ENCODE results near the gene EIF4G3. TPM values are rescaled to one million over a fixed set of nuclear protein-coding genes. Genes with fewer than 3 reads are reported as not detected.
"Not testable (repeated sequence)": the region's sequence is repeated elsewhere in the genome, so short reads cannot be mapped to it uniquely, and the experiment has no call there.

The EIF4G3 gene
- total RNA-seq, 1 experiment from 2014 or later, result 23.2 TPM

- DNase-seq (ENCODE audit: low spot score), result no peak
These were observed 144.0 kb downstream of the EIF4G3 start for GRCh38 chr1:21032741-21033140.

GRCh38 chr1:21030181-21030580, 146.5 kb downstream of the EIF4G3 start:
- no peak for DNase-seq (ENCODE audit: low spot score)

DNA sequence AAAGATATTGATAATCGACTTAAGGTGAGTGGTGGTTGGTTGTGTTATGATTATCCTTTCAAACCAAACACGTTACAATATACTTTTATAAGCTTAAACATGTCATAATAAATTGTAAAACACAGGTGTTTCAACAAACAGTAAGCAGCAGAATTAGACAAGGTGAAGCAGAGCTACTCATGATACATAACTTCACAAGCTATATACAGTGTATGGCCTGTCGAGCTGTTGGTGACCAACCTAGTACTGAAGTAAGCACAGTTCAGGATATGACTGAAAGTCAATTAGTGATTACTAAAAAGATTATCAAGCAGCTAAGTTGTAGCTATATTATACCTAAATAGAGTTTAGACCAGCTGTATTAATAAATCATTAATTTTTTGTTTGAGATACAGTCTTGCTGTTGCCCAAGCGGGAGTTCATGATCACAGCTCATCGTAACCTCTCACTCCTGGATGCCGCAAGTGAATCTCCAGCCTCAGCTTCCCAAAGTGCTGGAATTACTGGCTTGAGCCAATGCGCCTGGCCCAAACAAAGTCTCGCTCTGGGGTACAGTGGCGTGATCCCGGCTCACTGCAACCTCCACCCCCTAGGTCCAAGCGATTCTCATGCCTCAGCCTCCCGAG, 148.1 kb downstream of the EIF4G3 start:
- no peak for DNase-seq (ENCODE audit: low spot score)

- DNase-seq (ENCODE audit: low spot score), result no peak
These were observed 148.9 kb downstream of the EIF4G3 start for GRCh38 chr1:21027805-21028204.

DNA sequence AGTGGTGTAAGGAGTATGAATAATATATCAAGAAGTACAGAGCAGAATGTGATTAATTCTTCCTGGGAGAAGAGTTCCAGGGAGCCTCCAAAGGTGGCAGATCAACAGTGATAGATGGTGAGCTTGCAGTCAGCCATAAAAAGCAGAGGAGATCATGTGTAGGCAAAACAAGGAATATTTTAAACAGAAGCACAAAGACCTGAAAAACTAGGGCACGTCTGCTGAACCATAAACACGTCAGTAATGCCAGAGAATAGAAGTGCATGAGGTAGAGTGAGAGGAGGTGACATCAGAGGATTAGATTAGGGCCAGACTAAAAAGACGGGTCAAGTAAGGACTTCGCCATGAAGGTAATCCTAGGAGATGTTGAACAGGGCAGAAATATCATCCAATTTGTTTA, 151.8 kb downstream of the EIF4G3 start:
- DNase-seq (ENCODE audit: low spot score), result no peak

DNA sequence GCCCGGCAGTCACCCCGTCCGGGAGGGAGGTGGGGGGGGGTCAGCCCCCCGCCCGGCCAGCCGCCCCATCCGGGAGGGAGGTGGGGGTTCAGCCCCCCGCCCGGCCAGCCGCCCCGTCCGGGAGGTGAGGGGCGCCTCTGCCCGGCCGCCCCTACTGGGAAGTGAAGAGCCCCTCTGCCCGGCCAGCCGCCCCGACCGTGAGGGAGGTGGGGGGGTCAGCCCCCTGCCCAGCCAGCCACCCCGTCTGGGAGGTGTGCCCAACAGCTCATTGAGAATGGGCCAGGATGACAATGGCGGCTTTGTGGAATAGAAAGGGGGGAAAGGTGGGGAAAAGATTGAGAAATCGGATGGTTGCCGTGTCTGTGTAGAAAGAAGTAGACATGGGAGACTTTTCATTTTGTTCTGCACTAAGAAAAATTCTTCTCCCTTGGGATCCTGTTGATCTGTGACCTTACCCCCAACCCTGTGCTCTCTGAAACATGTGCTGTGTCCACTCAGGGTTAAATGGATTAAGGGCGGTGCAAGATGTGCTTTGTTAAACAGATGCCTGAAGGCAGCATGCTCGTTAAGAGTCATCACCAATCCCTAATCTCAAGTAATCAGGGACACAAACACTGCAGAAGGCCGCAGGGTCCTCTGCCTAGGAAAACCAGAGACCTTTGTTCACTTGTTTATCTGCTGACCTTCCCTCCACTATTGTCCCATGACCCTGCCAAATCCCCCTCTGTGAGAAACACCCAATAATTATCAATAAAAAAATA, 152.4 kb downstream of the EIF4G3 start:
- DNase-seq (ENCODE audit: low spot score), result not testable (repeated sequence)

GRCh38 chr1:21022279-21023040, 154.2 kb downstream of the EIF4G3 start:
- DNase-seq (ENCODE audit: low spot score), result peak; percentile 94

DNA sequence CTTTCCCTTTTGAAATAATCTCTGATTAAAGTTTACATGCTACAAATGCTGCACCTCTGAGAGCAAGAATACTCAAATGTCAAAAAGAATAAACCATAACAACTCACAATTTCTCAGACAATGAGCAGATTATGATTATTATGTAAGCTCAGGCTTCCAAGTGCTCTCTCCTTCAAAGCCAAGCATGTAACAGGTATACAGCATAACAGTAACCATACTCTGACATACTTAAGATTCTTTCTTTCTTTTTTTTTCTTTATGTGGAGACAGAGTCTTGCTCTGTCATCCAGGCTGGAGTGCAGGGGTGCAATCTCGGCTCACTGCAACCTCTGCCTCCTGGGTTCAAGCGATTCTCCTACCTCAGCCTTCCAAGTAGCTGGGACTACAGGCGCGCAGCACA, 155.4 kb downstream of the EIF4G3 start:
- DNase-seq (ENCODE audit: low spot score), result no peak

- DNase-seq (ENCODE audit: low spot score), result no peak
These were observed 156.5 kb downstream of the EIF4G3 start for GRCh38 chr1:21020151-21020550.

DNA sequence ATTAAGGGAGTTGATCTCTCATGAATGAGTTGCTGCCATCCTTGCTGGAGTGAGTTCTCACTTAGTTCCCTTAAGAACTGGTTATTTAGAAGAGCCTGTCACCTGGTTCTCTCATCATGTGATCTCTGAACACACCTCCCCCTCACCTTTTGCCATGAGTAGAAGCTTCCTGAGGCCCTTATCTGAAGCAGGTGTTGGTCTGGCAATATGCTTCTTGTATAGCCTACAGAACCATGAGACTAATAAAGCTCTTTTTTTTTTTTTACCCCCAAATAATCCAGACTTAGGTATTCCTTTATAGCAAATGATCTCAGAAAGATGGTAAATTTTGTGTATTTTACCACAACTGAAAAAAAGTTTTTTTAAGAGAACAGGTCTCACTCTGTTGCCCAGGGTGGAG, 158.0 kb downstream of the EIF4G3 start:
- DNase-seq (ENCODE audit: low spot score), result no peak

GRCh38 chr1:21013510-21013909, 163.2 kb downstream of the EIF4G3 start:
- DNase-seq (ENCODE audit: low spot score), result no peak

DNA sequence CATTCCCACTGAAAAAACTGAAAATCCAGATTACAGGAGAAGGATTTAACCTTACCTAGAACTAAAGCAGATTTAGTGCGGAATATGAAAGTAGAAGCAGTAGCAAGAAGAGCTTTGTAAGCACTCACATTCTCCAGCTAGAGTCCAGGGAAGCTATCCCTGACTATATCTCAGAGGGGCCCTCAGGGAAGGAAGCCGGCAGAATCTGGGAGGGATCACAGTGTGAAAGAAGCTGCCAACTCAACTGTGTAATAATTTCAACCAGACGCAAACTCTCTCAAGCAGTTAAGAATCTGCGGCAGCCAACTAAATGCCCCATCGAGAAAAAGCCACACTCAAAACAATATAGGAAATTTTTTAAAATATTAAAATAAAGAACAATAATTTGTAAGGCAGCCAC, 163.8 kb downstream of the EIF4G3 start:
- DNase-seq (ENCODE audit: low spot score), result no peak

DNA sequence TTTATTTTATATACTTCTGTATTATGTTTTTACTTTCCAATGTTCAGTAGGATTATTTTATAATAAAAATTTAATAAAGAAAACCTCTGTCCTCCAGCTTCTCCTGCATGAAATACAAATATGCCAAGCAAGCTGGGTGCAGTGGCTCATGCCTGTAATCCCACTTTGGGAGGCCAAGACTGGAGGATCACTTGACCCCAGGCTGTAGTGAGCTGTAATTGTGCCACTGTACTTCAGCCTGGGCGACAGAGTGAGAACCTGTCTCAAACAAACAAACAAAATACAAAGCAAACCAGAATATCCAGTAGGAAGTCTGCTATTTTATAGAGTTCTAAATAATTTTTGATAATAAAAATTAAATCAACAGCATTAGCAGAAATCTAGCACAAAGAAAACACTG, 168.8 kb downstream of the EIF4G3 start:
- no peak for DNase-seq (ENCODE audit: low spot score)

GRCh38 chr1:21005466-21006239, 171.0 kb downstream of the EIF4G3 start:
- DNase-seq (ENCODE audit: low spot score), result no peak

DNA sequence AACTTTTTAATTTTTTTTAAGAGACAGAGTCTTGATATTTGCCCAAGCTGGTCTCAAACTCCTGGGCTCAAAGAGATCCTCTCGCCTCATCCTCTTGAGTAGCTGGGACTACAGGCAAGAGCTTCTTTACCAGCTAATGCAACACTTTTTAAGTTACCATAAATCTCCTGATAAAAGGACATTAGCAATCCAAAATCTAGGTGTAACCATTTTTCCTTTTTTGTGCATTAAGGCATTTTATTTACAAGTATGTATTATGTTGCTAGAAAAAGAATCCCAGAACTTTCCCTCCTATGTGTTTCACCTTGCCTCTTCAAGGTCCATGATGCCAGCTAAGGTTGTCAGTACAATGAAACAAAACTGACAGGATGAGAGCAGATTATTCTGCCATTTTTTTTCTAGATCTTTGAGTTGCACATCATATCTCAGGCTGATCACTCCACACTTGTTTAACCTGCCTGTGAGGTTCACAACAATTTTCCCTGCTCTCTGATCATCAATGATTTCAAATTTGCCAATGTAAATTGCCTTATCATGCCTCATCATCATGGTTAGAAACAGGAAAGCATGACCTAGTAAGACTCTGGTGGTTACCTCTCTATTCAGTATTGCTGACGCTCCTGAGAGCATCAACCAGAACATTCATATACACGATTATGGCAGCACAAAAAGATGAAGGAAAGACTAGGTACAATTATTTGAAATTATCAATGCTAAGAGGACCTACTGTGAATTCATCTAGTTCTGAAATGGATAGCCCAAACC, 173.2 kb downstream of the EIF4G3 start:
- DNase-seq (ENCODE audit: low spot score), result no peak

DNA sequence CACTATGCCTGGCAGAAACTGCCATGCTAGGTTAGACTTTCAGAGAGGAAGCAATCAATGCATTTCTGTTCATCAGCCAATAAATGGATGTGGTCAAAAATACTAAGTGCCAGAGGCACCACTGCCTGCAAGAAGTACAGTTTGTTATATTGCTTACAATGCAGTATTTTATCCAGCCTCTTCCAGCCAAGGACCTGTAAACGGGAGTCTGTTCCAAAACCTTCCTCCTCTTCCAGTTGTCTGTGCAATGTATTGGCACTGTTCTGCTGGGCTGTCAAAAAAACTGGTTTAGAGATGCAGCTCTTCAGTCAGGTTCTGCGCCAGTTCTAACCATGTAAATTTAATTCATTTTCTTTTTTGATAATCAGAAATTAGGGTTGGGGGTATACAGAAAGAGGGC, 175.7 kb downstream of the EIF4G3 start:
- DNase-seq (ENCODE audit: low spot score), result no peak

DNA sequence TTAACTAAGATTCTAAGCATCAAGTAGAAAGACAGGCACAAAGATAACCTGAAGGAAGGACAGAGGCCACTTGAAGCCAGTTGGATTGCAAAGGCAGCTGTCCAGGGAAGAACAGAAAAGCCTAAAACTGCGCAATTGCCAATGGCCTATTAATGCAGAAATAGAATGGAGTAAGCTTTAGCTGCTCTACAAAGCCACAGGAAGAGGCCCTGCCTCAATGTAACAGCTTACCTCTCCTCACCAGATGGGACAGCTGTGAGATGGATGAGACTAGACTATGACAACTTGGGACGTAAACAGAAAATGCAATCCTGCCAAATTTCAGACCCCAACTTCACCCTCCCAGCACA, 176.5 kb downstream of the EIF4G3 start:
- DNase-seq (ENCODE audit: low spot score), result no peak

GRCh38 chr1:20999525-21000244, 177.0 kb downstream of the EIF4G3 start:
- no peak for DNase-seq (ENCODE audit: low spot score)

DNA sequence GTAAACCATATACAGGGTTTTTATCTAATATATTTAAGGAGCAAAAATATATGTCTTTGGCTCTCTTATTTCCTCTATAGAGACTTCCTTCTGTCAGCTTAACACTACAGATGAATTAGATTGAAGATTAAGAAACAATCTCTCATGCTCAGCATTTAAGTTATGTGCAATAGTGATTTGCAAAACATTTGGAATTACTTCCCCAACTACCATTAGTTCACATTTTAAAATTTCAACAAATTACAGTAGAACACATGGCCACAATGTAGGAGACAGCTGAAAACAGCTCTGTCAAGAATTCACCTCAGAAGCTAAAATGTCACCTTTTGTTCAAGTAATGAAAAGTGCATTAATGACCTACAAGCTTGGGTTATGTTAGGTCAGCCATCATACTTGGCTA, 177.9 kb downstream of the EIF4G3 start:
- no peak for DNase-seq (ENCODE audit: low spot score)

DNA sequence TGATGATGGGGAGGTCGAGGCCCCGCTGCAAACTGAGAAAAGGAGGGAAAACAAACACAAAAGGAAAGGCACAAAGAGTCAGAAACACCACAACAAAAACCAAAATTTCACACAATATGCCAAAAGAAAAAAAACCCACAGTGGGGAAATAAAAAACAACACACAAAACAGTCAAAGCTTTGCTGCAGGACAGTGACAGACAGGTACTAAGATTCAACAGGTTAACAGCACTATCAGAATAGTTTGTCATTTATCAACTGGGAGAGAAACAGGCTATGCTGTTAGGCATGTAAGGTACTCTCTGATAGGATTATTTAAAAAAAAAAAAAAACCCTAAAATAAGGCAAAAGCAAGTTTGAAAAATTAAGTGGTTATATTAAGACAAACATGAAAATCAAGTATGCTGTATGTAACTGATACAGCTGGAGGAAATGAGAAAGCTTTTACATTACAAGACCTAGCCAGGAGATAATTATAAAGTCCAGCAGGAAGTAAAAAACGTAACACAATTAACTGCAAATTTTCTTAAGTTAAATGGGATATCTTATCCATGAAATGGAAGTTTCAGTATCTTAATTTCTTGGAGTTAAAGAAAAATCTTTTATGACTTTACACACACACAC, 179.0 kb downstream of the EIF4G3 start:
- DNase-seq (ENCODE audit: low spot score), result no peak
